Stimulated activated CD8-positive, alpha-beta memory T cell treated with anti-CD3 and anti-CD28 coated beads, Interleukin-4, amount 100 ng/mL, for 4 hours (primary cell): Measurements from ENCODE around the gene SRGN.

Source experiments
- DNase-seq, 2 donors: peaks; one replicate each; pipeline ENCODE4 v3.0.0-alpha.2; 2020; ENCODE audit warnings: low read depth in 2 of 2, low spot score in 1 of 2

Gene SRGN

DNA sequence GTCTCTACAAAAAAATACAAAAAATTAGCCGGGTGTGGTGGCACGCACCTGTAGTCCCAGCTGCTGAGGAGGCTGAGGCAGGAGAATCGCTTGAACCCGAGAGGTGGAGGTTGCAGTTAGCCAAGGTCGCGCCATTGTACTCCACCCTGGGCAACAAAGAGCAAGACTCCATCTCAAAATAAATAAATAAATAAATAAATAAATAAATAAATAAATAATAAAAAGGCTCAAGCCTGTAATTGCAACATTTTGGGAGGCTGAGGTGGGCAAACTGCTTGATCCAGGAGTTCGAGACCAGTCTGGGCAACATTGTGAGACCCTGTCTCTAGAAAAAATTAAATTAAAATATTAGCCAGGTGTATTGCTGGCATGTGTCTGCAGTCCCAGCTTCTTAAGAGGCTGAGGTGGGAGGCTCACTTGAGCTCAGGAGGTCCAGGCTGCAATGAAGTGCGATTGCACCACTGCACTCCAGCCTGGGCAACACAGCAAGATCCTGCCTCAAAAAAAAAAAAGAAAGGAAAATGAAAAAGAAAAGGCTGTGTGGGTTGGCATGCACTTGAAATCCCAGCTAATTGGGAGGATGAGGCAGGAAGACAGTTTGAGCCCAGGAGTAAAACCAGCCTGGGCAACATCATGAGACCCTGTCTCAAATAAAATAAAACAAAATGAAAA, 27.6 kb upstream of the SRGN start:
- DNase-seq, result no peak

DNA sequence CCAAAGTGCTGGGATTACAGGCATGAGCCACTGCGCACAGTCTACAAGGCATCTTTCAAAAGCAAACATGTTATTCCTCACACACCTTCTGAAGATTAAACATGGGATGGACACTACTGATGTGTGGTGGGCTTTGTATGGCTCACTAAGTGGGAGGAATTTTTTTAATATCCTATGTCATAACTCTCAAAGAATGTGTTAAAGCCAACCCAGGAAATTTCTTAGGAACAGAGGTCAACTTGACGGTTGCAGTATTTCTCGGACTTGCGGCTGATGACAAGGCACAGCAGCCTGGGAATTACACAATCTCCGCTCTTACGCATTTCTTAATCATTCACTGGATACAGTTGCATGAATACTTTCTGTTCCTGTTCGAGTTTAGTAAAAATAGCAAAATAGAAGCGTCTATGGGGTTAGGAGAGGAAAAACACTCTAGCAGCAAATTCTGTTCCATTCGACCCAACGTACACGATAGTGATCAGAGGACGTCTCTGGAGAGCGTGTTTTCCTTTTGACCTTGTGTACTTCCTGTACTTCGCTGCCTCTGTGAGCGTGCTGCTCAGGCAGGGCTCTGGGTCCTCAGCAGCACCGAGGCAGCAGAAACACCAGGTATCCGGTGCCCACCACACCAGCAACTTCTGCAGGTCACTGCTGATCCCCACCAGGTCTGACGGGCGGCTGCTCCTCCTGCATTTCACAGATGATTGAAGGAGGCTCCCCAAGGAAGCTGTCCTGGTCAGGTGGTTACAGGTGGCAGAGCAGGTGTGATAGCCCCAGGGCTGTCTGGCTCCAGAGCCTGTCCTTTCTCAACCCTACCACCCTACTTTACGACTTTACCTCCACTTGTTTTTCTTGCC, 26.4 kb upstream of the SRGN start:
- DNase-seq, result no peak

GRCh38 chr10:69062901-69063300, 25.0 kb upstream of the SRGN start:
- DNase-seq, result no peak

- DNase-seq, result no peak
These were observed 23.1 kb upstream of the SRGN start for GRCh38 chr10:69064762-69065328.

GRCh38 chr10:69065406-69066361, 22.2 kb upstream of the SRGN start:
- DNase-seq, result no peak

GRCh38 chr10:69067189-69067588, 20.7 kb upstream of the SRGN start:
- no peak for DNase-seq

- DNase-seq, result no peak
These were observed 19.4 kb upstream of the SRGN start for GRCh38 chr10:69068549-69068948.

DNA sequence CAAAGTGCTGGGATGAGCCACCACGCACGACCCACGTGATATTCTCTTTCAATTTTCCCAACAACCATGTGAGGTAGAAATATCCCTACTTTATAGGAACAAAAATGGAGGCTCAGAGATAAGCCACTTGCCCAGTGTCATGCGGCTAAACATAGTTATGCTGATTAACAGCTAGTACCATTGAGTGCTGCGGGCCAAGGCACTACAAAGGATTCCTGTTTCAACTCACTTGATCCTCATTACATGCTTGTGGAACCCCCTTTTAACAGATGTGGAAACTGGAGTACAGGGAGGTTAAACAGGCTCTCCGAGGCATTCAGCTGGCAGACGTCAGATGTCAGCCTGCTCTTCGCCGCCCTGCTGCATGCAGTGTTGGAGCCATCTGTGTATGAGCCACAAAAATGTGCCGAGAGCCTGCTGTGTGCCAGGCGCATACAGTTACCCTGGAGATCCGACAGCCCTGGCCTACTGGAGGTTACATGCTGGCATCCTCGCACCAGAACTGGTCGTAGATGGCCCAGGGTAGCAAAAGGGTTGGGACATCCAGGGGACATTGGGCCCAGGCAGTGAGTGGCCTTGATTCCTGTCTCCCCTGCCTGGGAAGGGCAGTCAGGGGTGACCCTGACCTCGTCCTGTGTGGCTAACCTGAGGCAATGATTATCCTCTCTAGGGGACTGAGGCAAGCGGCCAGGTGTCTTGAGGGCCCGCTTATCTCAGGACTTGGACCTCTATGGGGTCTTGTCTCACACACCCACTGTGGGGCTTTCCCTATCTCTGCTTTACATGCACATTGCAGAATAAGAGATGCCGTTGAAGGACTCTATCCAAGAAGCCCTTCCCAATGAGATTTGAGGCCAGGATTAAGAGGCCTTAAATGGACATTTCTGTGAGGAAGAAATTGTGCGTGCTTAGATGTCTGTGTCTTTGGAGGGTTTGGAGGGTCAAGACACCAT, 18.5 kb upstream of the SRGN start:
- no peak for DNase-seq

DNA sequence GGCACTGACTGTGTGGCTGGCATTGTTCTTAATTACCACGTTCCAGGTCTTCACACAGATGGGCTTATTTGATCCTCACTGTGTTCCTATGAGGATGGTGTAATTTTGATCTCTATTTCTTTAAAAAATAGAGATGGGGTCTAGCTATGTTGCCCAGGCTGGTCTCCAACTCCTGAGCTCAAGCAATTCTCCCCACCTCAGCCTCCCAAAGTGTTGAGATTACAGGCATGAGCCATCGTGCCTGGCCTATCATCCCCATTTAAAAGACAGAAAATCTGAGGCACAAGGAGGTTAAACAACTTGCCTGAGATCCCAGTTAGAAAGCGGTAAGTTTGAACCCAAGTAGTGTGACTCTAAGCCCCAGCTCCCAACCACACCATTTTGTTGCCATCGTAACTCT, 17.0 kb upstream of the SRGN start:
- DNase-seq, result no peak

DNA sequence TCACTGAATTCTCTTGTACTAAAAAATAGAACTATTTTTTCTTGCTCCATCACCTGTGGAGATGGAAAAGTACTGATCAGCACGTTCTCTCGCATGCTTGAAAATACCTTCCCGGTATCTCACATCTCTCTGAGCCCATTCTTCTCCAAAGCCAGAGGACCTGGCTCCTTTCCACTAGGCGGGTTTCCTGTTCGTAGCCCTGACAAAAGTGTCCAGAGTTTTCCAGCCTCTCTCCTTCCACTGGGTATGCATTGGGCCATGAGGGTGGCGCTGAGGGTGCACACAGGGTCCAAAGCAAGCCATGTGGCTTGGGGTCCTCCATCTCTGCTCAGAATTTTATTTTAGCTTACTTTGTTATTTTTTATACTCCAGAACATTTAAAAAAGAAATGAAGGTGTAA, 16.3 kb upstream of the SRGN start:
- no peak for DNase-seq

GRCh38 chr10:69073026-69073425, 14.9 kb upstream of the SRGN start:
- DNase-seq, result no peak

- DNase-seq, result no peak
These were observed 14.1 kb upstream of the SRGN start for GRCh38 chr10:69073736-69074364.

DNA sequence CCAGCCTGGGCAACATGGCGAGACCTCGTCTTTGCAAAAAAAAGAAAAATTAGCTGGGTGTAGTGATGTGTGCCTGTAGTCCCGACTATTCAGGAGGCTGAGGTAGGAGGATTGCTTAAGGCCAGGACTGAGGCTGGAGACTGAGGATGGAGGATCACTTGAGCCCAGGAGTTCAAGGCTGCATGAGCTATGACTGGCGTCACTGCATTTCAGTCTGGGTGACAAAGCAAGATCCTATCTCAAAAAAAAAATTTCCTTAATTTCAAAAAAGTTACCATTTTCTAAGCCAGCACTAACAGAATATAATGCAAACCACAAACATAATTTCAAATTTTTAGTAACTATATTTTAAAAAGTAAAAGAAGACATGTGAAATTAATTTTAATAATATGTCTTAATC, 13.4 kb upstream of the SRGN start:
- no peak for DNase-seq

DNA sequence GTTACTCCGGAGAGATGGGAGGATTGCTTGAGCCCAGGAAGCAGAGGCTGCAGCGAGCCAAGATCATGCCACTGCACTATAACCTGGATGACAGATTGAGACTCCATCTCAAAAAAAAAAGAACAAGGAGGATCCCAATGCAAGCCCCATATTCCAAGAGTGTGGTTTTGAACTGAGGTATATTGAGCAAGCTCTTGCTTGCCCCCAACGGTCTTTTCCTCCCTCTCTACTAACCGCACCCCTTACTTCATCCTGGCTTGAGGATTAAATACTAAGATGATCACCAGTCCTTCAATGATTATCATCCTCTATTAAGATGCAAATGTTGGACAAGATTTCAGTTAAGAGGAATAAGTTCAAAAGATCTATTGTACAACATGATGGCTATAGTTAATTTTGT, 12.5 kb upstream of the SRGN start:
- no peak for DNase-seq

DNA sequence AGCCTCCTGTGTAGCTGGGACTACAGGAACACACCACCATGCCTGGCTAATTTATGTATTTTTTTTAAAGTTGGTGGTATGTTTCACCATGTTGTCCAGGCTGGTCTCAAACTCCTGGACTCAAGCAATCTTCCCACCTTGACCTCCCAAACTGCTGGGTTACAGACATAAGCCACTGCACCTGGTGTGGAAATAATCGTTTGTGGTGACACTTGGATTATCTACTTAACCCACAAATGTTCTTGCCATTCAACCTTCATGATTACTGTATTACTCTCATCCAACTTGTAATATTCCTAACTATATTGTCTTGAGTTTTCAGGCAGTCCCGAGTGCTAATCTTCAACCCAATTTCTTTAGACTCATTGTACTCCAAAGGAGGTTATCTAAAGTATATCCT, 9.6 kb upstream of the SRGN start:
- no peak for DNase-seq

- no peak for DNase-seq
These were observed 7.7 kb upstream of the SRGN start for GRCh38 chr10:69080226-69080625.

DNA sequence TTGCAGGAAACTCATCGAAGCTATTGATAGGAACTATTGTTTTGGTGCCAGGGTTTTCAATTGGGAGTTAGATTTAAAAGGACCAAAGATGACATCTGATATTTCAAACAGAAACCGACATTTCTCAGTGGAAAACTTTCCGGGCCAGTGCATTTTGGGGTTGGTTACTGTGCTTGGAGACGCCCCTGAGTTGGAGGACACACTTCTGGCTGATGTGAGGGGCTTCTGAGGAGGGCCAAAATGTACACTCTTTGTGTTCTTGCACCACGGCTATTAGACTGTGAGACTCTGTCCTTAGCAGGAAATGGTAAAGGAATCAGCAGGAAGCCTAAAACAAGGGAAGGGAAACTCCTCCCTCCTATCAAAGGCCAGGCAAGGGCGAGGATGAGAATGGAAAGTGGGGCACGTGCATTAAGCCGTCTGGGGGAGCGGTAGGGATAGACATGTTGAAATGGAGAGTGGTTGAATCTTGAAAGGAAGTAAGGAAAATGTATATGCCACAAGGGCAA, 1.8 kb upstream of the SRGN start:
- no peak for DNase-seq

DNA sequence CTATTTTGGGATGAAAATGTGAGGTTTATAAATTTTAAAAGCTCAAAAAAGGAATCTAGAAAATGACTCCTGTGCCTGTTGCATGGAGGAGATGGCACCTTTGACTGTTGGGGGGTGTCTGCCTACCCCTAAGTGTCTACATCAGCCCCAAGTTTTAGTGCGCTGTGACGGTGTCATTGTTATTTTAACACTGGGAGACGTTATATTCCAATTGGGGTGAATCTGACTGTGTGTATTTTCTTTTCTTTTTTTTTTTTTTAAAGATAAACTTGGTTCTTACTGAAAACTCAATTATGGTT, 517 bp downstream of the SRGN start:
- DNase-seq, result no peak

DNA sequence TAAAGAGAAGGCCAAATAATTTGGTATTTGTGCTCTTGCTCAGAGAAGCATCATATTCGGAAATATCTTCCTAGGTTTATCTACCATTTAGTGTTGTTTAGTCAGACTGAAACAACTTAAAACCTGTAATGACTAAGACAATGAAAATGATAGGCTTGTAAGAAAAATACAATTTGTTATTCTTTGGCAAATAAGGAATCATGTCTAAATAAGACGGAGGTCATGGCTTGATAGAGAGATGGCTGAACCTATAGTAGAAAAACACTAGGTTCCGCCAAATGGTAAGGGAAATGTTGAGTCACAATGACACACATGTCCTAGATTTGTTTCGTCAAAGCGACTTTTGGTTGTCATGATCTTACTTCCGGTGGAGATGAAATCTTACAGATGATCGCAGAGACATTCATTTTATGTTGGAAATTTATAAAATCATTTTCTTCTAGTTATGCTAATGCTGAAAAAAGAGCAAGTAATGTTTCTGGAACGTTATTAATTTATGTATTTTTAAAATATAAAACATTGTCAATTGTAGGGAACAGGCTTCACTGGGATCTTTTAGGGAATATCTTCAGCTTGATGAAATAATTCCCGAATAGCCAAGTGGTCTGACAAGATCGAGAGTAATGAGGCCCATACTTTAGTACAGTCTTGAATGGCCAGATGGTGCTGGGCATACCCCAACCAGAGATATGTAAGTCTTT, 1.0 kb downstream of the SRGN start:
- no peak for DNase-seq
